Stimulated activated CD4-positive, alpha-beta T cell treated with anti-CD3 and anti-CD28 coated beads, Interleukin-4, amount 100 ng/mL, for 48 hours (primary cell): ENCODE measurements around the gene BACH2.
A peak's percentile ranks its signal among the peaks of the same experiment; 100 is the strongest.
"Not testable (repeated sequence)": the region's sequence is repeated elsewhere in the genome, so short reads cannot be mapped to it uniquely, and the experiment has no call there.

Experiments used
- DNase-seq, 2 donors: peaks; one replicate each; pipeline ENCODE4 v3.0.0-alpha.2; 2020; ENCODE audit warnings: low read depth in 2 of 2

The BACH2 gene

DNA sequence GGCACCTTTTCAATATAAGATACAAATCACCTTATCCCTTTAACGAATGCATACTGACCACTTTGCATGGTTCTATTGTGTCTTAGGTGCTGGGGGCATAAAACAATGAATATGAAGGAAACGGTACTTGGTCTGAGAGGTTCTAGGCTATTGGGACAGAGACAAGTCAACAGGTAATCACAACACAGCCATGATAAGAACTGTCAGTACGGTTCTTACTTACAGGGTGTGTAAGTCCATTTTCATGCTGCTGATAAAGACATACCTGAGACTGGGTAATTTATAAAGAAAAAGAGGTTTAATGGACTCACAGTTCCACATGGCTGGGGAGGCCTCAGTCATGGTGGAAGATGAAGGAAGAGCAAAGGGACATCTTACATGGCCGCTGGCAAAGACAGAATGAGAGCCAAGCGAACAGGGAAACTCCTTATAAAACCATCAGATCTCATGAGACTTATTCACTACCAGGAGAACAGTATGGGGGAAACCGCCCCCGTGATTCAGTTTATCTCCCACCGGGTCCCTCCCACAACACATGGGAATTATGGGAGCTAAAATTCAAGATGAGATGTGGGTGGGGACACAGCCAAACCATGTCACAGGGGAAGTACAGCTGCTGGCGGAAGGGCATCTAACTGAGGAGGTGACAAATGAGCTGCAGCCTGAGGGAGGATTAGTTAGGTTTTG is 325.2 kb downstream of the BACH2 start:
- DNase-seq, result not testable (repeated sequence)

DNA sequence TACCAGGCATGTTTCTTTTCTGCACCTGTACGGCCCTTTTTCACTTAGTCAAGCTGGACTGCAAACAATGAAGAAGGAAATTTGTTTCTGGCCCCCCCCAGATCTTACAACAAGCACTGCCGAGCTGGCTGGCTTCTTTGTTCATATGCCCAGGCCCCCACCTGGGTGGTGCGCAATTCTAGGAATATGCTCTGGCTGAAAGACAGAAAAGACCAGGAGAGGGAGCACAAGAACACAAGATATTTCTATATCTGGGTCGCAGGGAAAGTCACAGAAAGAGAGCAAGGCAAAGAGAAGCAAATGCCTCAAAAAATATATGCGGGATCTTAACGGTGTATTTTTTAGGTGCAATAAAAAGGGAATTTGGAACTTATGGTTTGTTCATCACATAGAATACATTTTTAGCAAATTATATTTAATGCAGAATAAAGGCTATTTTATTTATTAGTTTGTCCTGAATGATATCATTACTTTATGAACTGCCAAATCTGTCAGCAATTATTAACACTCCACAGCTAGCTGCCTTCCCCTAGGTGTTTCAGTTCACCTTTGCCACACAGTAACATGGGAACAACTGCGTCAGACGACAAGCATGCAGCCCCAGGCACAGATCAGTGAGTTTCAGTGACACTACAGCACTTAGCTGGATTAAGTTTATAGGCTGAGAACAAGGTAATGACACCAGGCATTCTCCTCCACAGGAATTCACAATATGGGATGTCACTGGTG is 325.9 kb downstream of the BACH2 start:
- DNase-seq, result no peak

DNA sequence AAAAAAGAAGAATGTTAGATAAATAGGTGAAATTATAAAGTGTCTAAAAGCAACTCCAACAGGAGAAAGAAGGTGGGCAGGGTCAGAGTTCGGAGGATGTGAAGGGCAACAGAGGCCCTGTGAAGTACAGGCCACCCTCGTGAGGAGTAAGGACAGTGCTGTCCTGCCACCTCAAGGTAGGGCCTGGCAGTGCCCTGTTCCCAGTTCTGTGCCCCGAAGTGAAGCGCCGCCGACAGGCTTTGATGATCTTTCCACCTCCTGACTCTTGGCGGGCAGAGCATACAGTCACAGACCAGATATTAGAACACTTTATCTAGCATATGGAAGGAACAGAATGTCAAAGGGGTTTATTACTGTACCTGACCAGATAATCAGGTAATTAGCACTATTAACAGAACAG is 326.6 kb downstream of the BACH2 start:
- no peak for DNase-seq

DNA sequence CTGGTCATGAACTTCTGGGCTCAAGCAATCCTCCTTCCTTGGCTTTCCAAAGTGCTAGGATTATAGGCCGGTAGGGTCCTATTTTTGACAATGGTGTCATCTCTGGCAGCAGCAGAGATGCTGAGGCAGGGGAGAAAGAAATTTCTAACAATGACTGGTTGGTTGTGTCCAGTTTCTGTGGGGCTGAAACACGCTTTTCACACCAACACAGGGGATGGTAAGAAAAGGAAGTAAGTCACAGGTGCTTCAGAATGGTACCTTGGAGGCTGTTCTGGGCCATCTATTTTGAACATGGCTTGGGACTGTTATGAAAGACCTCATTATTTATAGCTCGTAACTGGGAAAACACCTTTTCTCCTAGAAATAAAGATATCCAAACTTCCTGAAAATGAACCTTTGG is 329.7 kb downstream of the BACH2 start:
- DNase-seq, result no peak

DNA sequence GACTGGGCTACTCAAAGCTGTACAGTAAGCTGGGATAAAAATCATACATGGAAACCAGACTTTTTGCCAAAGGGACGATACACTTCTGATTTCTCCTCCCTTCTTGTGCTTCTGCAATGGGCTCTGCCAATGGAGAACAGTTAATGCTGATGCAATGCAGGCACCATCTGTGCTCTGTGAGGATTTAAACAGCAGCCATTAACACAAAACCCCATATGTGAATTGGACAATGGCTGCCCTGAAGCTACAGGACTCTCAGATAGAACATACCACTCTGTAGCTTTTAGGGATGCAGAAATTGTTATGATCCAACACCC is 330.5 kb downstream of the BACH2 start:
- no peak for DNase-seq

DNA sequence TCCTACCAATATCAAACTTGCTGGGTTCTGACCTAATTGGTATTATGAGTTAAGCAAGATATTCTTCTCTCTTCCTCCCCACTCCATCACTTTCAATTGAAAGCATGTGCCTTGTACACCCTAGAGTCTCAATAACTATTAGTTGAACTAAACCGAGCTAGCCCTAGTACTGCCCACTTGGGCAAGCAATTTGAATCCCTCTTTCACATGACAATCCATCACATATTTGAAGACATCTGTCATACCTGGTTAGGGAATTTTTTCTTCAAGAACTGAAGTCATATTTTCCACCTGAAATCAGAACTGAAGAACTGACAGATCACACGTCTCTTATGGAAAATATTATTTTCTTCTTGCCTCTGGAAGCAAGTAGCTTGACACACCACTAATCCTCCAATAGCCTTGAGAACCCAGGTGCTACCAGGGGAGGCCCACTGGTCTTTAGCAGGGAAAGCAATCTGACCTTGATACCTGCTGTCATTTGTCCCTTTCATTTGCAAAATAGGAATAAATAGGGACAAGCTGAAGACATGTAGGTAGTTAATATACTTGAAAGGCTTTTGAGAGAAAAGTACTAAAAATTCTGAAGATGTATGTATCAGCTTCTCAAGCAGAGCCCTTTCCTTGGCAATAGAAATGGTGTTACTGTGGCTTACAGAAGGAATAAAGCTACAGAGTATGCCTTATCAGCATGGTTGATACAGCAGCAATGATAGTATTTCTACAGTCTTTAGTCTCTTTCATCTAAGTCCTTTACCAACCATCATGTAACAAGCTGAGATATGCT is 331.0 kb downstream of the BACH2 start:
- no peak for DNase-seq

DNA sequence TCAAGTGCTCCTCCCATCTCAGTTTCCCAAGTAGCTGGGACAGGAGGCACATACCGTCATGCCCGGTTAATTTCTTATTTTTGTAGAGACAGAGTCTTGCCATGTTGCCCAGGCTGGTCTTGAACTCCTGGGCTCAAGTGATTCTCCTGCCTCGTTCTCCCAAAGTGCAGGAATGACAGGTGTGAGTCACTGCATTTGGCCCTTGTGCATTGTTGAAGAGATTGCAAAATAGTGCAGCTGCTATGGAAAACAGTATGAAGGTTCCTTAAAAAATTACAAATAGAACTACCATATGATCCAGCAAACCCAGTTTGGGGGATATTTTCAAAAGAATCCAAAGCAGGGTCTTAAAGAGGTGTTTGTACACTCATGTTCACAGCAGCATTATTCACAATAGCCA is 333.3 kb downstream of the BACH2 start:
- DNase-seq, result no peak

DNA sequence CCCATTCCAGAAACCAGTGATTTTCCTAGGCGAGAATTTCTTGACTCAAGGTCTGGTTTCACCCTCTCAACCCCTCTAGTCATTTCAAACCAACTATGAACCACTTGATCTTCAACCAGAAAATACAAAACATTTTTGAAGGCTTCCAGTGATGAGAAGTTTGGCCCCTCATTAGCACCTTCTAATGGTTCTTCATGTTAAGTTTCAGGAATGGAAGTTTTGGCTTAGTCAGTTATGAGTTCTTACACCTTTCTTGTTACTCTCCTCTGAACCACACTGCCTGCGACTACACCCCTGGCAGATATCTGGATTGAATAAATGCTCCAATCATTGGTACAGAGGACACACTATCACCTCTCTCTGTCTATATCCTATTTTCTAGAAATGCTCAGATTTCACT is 335.2 kb downstream of the BACH2 start:
- DNase-seq, result no peak

DNA sequence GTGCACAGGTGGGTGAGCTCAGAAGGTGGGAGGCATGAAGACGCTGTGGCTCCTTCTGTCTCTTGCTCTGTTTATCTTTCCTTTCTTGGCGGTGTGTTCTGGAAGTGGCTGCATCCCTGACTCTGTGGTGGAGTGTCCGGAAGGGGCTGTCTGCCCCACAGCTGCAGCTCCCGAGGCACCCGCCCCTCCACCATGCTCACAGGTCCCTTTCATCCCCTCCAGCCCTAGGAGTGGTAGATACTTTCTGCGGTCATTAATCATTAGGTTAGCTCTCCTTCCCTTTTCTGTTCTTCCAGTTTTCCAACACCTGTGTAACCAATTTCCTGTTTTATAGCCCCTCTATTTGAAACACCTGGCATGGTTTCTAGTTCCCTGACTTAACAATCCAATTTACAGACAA is 336.8 kb downstream of the BACH2 start:
- DNase-seq, result no peak

DNA sequence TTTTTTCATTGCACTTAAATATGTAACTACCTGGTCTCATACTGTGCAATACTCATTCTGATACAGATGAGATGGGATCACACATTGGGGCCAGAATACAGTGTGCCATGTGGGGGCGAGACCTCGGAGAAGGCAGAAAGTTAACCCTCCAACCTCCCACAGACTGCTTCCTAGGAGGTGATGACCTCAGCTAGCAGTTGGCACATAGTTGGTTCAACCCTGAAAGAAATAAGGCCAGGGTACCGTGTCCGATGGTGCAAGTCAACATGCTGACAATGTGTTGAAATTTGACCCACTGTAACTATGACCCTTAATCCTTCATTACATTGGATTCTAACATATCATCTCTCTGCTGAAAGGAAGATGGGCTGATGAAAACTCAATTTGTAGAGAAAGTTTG is 340.5 kb downstream of the BACH2 start:
- DNase-seq, result peak; percentile 23 to 53

DNA sequence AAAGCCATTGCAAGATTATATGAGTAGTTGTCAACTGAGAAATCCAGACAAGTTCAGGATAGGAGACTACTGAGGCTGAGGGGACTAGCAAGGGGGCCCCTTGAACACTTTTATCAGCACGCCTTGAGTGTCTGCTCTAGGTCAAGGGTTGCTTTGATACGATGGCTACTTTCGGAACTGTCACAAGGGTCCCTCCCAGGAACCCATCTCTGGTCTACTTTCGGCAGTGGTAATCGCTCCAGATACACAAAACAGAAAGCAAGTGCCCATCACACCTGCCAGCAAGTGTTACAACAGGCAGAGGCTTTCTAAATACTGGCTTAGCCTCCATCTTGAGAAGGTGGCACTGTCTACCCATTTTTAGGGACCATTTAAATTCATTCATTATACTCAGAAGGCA is 341.3 kb downstream of the BACH2 start:
- no peak for DNase-seq

DNA sequence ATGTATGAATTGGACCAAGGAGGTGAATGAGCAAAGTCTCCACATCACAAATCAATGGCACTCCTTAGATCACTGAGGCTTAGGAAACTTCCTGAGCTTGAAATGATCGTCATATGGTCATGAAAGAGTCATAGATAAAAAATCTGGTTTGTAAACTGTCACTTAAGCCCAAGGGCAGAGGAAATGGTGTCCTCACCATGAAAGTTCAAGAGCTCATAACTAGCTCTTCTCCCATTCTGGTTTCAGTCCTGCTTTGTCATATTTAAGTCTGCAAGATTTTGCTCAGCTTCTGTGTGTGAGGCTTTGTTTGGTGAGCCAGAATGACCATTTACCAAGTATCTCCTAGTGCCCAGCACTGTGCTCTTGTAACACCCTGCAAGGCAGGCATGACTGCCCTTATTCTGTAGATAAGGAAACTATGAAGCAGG is 341.9 kb downstream of the BACH2 start:
- DNase-seq, result no peak

DNA sequence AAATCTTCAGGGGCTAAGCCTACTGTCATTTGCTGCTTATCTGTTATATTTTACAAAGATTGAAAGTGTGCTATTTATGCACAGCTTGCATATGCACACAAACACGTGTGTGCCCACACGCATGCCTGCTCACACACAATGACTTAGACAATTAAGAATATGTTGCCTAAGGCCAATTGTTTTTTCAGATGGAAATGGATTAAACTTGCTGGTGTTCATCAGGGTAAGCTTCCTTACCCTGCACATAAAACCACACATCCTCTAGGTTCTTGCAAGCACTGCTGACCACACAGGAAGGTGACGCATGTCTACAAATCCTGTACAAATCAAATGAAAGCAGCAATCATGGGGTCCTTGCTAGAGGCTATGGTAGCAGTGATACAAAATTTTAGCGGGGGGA is 344.0 kb downstream of the BACH2 start:
- DNase-seq, result peak in 1 of 2 donors; percentile 29

DNA sequence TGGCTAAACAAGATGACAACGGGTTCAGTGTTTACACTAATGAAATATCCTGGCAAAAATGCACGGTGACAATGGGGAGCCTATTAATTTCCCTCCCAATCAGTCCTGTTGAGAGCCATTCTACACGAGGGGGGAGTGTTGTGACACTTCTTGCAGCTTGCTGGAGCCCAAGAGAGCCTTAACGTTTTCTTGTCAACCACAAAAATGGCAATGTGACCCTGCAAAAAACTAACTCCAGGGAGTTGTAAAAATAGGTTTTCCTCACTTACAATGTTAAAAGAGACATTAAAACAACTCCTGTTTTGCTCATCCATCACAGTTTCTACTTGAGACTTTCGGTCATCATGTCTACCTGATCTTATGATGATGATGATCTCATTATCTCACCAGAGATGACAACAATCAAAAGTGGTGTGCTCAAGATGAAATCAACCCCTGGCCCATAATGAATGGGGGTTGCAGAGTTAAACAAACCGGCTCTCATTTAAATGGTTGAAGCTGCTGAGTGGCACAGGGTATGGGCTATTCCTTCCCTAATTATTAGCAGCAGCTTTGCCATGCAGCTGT is 344.5 kb downstream of the BACH2 start:
- DNase-seq, result no peak

DNA sequence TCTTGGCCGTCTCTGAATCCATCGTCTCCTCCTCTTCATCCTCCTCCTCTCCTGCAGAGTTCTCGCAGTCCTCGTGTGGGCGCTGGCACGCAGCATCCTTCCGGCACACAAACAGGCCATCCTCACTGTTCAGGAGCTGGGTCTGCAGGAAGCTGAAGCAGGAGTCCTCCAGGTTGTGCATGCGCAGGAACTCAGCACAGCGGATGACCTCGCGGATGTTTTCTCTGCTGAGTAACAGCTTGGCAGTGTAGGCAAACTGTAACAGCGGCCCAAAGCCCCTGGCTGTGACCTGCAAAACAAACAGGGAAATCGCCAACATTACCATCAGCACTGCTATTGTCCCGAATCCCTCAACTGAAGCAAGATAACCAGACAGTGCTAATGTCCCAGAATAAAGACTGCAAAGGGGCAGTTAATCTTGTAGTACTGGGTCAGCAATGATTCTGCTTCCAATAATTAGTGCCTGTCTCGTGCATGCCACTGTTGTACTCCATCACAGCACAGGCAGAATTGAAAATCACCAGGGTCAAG is 345.0 kb downstream of the BACH2 start:
- no peak for DNase-seq

DNA sequence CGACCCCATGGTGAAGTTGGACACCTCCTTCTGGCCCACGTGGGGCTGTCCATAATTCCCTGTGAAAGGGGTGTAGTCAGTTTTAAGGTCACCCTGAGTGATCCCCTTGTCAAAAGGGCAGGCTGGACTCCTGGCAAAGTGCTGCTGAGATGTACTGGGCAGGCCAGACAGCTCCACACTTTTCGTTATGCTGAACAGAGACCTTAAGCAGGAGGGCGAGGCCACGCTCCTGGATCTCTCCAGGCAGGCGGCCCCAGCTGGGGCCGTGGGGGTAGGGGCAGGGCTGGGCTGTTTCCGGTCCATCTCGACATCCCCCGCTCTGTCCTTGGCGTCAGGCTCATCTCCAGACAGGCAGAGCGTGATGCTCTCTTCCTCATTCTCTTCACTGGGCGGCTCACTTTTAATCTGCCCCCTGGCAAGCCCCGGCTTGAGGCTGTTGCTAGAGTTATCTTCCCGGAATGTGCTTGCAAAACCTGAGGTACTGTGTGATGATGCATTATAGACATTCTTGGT is 345.7 kb downstream of the BACH2 start:
- no peak for DNase-seq

DNA sequence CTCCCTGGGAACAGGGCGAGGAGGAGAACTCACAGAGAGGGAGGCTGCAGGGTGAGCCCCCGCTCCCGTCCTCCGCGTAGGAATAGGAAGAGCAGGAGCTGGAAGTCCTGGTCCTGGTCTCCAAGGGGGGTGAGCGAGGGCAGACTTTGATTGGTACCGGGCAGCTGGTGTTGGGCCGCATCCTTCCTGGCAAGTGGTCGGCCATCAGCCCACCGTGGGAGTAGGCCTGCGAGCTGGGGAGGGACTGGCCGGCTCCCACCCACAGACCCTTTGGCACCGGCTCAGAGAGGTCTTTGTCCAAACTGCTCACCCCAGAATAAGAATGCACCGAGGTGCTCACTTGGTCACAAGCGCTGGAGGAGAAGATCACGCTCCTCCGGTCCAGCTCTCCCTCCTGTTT is 346.2 kb downstream of the BACH2 start:
- DNase-seq, result no peak

DNA sequence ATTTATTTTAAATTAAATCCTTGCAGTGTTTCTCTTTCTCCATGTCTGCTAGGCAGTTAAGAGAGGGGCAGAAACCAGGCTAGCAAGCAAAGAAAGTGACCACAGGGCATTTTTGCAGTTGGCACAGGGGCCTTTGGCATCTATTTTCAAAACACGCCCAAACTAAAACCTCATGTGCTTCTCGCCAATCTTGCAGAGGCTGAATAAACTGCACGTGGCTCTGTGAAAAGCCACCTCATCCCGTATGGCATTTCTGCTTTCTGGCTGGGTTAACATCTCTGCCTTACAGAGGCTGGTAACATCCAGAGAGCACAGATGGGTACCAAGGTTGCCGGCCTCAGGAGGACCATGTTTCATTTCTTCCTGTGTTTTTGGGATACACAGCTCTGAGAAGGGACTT is 347.8 kb downstream of the BACH2 start:
- no peak for DNase-seq

DNA sequence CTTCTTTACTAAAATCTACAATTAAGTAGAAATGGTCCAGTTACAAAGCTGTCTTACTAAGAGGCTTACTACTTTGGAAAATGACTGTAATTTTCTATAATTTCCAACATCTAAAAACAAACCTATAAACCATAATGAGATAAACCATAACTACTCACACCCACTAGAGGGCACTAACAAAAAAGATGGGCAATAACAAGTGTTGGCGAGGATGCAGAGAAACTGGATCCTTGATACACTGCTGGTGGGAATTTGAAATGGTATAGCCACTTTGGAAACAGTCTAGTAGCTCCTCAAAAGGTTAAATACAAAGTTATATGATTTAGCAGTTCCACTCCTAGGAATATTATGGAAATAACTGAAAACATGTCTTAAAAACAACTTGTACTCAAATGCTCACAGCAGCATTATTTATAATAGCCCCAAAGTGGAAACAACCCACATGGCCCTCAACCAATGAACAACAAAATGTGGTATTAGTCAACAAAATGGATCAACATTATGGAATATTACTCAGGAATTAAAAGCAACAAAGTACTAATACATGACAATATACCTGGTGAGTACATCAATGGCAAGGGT is 351.7 kb downstream of the BACH2 start:
- DNase-seq, result no peak

DNA sequence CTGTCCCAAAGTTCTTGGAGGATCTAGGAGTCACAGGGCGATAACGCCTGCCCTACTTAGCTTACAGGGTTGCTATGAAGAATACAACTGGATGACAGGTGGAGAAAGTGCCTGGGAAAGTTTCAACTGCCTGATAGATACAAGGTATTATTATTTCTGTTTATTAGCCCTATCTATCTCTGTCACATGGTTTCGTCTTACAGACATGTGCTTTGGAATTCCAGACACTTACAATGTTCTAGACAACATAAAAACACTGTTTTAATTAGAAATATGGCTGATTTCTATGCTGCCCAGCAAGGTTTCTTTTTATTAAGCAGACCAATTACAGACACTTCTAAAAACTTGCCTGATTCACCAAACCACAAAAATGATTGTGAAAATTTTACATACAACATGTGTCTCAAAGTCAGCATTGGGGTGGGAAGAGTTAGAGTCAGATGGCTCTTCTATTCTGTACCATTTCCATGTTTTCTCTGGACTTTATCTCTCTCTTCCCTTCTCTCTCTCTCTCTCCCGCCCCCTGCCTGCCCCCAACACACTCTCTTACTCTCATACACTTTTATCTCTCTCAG is 352.4 kb downstream of the BACH2 start:
- DNase-seq, result no peak

DNA sequence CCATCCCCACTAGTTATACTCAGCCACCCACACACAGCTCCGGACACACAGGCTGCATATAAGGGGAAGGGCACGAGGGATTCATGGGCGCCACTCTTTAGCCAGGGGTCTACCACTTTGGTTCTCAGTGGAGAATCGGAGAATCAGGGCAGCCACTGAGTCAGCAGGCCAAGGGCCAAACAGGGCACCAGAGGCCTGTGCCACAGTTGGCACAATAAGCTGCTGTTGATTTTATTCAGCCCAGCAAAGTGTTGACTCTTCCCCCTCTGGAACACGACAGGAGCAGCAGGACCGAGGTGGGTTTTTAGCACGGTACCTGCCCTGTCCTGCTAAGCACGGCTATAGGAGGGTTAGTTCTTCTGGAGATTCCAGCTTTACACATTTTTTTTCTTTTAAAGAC is 354.0 kb downstream of the BACH2 start:
- no peak for DNase-seq
